ENCODE measurements around the gene ARID2. TPM values are rescaled to one million over a fixed set of nuclear protein-coding genes. Genes with fewer than 3 reads are reported as not detected.

Gene ARID2
- total and polyA plus RNA-seq, 9 of the 15 experiments (the other 6 are each of a cell fraction or from before 2014, with no cell fraction given) = 13.4 to 41.6 (median 29.4) TPM

DNA sequence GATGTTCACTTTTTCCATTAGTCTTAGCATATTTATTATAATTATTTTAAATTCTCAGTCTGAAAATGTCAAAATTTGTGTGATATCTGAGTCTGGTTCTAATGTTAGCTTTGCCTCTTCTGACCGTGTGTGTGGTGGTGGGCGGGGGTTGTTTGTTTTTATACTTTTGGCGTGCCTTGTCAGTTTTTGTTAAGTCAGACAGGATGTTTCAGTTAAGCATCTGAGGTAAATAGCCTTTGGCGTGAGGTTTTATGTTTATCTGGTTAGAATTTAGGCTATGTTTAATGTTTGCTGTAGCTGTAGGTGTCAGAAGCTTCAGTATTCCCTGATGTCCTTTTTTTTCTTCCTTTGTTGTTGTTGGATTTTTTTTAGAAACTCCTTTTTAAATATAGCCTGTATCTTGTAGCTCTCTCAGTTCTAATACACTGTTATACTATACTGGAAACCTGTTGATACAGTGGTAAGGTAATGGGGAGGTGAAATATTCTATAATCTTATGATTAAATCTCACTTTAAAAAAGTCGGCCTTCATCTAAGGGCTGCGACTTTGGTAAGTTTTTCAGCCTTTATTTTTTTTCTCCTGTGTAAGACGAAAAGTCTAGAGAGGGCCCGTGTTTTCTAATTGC, 149.2 kb downstream of the ARID2 start:
- Histone ChIP-seq H4K20me1 (replicated peaks; ENCODE audit: control insufficient read depth, insufficient read depth, low read length) (no peaks in the 10 kb centered on the region), H3K27ac (ENCODE audit: extremely low read depth, low read depth, low read length) (peak overlapping the region; percentile 81), H3K4me1 (replicated peaks in 1 of 2; ENCODE audit: control insufficient read depth in 2 of 2, insufficient read depth in 2 of 2, low read length in 2 of 2) (peaks cover 0 to 19% of the 10 kb centered on the region in 2 experiments; a peak in 3 of 5 replicates), H3K9me1 (ENCODE audit: control insufficient read depth, insufficient read depth, low read length) (no peaks in the 10 kb centered on the region), H3K9ac (ENCODE audit: insufficient read depth in 1 of 2, low read depth in 2 of 2, low read length in 2 of 2) (peak overlapping the region in 1 of 2 experiments; percentile 56; a peak in 2 of 4 replicates), H3K36me3 (ENCODE audit: control insufficient read depth, insufficient read depth, low read length) (peaks cover 43% of the 10 kb centered on the region), H3K27me3 (ENCODE audit: control insufficient read depth in 2 of 2, insufficient read depth in 2 of 2, low read length in 2 of 2) (no peaks in the 10 kb centered on the region), H3K9me3 (replicated peaks; ENCODE audit: control insufficient read depth, insufficient read depth, low read depth, low read length) (no peaks in the 10 kb centered on the region), H3K79me2 (ENCODE audit: control insufficient read depth, insufficient read depth, low read length) (peaks cover 16% of the 10 kb centered on the region; the same call in 1 of the 3 replicates), H2AFZ (ENCODE audit: low read depth, low read length) (peak overlapping the region; percentile 60), H3K4me3 (0 out of 2 replicates have a peak overlapping the region, but pooled peaks have one; percentile 5), H3K4me2 (ENCODE audit: insufficient read depth, low read length) (peak overlapping the region; percentile 37)
- ChIA-PET CTCF (ENCODE audit: low intra/inter-chr PET ratio) (no interaction called here), POLR2A (interaction anchor here (0.9 to 1.4 kb wide), 2 partner anchors 11 to 152 kb away, joined by 3 to 4 read pairs; no protein-coding TSS in a partner anchor)
- 5% methylated on average over 8 of the region's 8 CpGs for WGBS (ENCODE audit: insufficient coverage, low coverage, missing lambda C conversion rate)
- intact Hi-C loops (cut with micrococcal nuclease) = no loop called here
- DNase-seq (ENCODE audit: extremely low read depth in 1 of 4, low spot score in 3 of 4) (peak in 2 of 4 experiments; percentile 17 to 45), FAIRE-seq (peak; percentile 19), ATAC-seq (peak; percentile 80)
- BruUV-seq (replicated peaks) = no TSS peak
- in situ Hi-C loops (cut with MboI) = no loop called here
- TF ChIP-seq ZKSCAN8 (CRISPR knock-in tag; IDR thresholded peaks at IDR 0.05) (no peak), ARID1B (IDR thresholded peaks at IDR 0.05) (peak; percentile 59; the same call in 1 of the 2 replicates), NFIC (IDR thresholded peaks at IDR 0.05) (0 out of 2 replicates have a peak, but pooled peaks have one; percentile 1), DPF2 (IDR thresholded peaks at IDR 0.05) (peak; percentile 59; the same call in 1 of the 2 replicates)
- TF ChIP-seq, protein P1, sequence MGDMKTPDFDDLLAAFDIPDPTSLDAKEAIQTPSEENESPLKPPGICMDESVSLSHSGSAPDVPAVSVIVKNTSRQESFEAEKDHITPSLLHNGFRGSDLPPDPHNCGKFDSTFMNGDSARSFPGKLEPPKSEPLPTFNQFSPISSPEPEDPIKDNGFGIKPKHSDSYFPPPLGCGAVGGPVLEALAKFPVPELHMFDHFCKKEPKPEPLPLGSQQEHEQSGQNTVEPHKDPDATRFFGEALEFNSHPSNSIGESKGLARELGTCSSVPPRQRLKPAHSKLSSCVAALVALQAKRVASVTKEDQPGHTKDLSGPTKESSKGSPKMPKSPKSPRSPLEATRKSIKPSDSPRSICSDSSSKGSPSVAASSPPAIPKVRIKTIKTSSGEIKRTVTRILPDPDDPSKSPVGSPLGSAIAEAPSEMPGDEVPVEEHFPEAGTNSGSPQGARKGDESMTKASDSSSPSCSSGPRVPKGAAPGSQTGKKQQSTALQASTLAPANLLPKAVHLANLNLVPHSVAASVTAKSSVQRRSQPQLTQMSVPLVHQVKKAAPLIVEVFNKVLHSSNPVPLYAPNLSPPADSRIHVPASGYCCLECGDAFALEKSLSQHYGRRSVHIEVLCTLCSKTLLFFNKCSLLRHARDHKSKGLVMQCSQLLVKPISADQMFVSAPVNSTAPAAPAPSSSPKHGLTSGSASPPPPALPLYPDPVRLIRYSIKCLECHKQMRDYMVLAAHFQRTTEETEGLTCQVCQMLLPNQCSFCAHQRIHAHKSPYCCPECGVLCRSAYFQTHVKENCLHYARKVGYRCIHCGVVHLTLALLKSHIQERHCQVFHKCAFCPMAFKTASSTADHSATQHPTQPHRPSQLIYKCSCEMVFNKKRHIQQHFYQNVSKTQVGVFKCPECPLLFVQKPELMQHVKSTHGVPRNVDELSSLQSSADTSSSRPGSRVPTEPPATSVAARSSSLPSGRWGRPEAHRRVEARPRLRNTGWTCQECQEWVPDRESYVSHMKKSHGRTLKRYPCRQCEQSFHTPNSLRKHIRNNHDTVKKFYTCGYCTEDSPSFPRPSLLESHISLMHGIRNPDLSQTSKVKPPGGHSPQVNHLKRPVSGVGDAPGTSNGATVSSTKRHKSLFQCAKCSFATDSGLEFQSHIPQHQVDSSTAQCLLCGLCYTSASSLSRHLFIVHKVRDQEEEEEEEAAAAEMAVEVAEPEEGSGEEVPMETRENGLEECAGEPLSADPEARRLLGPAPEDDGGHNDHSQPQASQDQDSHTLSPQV (IDR thresholded peaks at IDR 0.05) = no peak
- TF ChIP-seq, protein P2, sequence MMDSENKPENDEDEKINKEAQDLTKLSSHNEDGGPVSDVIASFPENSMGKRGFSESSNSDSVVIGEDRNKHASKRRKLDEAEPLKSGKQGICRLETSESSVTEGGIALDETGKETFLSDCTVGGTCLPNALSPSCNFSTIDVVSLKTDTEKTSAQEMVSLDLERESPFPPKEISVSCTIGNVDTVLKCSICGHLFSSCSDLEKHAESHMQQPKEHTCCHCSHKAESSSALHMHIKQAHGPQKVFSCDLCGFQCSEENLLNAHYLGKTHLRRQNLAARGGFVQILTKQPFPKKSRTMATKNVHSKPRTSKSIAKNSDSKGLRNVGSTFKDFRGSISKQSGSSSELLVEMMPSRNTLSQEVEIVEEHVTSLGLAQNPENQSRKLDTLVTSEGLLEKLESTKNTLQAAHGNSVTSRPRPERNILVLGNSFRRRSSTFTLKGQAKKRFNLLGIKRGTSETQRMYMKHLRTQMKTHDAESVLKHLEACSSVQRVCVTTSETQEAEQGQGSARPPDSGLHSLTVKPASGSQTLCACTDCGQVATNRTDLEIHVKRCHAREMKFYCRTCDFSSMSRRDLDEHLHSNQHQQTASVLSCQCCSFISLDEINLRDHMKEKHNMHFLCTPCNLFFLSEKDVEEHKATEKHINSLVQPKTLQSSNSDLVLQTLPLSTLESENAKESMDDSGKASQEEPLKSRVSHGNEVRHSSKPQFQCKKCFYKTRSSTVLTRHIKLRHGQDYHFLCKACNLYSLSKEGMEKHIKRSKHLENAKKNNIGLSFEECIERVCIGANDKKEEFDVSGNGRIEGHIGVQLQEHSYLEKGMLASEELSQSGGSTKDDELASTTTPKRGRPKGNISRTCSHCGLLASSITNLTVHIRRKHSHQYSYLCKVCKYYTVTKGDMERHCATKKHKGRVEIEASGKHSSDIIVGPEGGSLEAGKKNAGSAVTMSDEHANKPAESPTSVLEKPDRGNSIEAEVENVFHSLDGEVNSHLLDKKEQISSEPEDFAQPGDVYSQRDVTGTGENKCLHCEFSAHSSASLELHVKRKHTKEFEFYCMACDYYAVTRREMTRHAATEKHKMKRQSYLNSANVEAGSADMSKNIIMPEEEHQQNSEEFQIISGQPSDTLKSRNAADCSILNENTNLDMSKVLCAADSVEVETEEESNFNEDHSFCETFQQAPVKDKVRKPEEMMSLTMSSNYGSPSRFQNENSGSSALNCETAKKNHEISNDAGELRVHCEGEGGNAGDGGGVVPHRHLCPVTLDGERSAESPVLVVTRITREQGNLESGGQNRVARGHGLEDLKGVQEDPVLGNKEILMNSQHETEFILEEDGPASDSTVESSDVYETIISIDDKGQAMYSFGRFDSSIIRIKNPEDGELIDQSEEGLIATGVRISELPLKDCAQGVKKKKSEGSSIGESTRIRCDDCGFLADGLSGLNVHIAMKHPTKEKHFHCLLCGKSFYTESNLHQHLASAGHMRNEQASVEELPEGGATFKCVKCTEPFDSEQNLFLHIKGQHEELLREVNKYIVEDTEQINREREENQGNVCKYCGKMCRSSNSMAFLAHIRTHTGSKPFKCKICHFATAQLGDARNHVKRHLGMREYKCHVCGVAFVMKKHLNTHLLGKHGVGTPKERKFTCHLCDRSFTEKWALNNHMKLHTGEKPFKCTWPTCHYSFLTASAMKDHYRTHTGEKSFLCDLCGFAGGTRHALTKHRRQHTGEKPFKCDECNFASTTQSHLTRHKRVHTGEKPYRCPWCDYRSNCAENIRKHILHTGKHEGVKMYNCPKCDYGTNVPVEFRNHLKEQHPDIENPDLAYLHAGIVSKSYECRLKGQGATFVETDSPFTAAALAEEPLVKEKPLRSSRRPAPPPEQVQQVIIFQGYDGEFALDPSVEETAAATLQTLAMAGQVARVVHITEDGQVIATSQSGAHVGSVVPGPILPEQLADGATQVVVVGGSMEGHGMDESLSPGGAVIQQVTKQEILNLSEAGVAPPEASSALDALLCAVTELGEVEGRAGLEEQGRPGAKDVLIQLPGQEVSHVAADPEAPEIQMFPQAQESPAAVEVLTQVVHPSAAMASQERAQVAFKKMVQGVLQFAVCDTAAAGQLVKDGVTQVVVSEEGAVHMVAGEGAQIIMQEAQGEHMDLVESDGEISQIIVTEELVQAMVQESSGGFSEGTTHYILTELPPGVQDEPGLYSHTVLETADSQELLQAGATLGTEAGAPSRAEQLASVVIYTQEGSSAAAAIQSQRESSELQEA (IDR thresholded peaks at IDR 0.05; ENCODE audit: low read depth) = peak; percentile 46; the same call in 1 of the 2 replicates
- TF ChIP-seq, protein P3, sequence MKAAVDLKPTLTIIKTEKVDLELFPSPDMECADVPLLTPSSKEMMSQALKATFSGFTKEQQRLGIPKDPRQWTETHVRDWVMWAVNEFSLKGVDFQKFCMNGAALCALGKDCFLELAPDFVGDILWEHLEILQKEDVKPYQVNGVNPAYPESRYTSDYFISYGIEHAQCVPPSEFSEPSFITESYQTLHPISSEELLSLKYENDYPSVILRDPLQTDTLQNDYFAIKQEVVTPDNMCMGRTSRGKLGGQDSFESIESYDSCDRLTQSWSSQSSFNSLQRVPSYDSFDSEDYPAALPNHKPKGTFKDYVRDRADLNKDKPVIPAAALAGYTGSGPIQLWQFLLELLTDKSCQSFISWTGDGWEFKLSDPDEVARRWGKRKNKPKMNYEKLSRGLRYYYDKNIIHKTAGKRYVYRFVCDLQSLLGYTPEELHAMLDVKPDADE (conservative IDR thresholded peaks at IDR 0.05; ENCODE audit: control insufficient read depth, low read depth, low read length) = no peak
